GM19238 (cell line): ENCODE results near the gene INPP5D.

Experiments
- DNase-seq: peaks from one replicate; pipeline ENCODE4 v3.0.0; 2011; ENCODE audit warnings: low spot score; ENCODE audit not compliant: insufficient read length

Gene INPP5D

DNA sequence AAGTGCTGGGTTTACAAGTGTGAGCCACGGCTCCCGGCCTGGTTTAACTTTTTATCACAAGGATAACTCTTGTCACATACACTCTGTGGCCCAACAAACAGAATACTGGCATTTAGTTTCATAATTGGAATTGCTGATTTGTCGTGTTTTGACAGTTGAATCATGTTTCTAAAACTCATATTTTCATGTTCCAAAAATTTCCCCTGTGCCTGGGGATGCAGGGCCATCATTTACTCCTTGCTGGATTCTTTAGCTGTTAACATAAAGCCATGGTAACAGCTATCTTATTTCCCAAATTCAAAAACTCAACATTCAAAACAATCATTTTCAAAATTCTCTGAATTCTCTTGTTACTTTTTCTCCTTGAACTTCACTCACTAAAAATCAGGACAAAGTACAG lies 174.9 kb downstream of the INPP5D start:
- no peak for DNase-seq

DNA sequence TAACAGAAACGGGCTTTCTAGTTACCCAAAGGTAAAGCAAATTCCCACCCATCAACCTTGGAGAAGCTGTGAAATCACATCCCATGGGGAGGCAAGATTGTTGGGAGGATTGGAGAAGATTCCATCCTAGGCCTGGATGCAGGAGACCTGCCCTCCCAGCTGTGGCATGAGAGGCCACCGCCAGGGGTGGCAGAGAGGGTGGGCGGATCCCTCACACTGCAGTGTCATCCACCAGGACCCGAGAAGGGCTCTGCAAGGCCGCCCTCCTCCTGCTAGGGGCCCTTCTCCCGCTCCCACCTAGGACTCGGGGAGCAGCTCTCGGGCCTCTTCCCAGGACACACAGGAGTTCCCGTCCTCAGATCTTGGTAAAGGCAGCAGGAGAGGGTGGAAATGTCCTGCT lies 175.8 kb downstream of the INPP5D start:
- DNase-seq: no peak

- no peak for DNase-seq
These were observed 176.9 kb downstream of the INPP5D start for GRCh38 chr2:233236820-233237589.

DNA sequence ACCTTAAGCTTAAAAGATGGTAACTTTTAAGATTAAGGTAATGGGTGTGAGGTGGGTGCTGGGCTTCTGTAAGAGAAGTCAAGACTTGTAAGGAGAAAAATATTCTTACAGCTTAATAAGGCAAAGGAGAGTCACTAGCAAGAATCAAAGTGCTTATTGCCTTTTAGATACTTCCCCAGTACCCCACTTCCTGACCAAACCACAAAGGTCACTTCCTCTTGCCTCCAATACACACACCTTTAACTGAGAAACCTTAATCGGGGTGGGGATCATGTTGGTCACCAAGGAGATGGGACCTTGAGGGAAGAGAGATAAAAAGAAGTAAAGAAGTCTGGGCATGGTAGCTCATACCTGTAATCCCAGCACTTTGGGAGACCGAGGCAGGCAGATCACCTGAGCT lies 180.8 kb downstream of the INPP5D start:
- no peak for DNase-seq

DNA sequence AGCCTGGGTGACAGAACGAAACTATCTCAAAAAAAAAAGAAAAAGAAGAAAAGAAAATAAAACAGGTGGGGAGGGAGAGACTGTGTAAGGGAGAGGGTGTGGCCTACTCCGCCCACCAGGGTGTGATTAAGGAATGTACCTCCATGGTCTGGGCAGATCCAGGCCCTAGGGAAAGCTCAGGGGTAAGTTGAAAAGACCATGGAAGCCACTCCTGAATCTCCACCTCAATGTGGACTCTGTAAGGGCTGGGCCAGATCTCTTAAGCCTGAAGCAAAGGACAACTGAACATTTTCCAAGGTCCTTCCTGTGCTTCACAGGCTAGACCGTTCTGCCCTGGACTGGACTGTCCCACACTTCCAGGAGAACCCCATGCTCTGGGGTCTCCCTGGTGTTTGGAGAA lies 181.7 kb downstream of the INPP5D start:
- DNase-seq: no peak

GRCh38 chr2:233242231-233242927 lies 182.2 kb downstream of the INPP5D start:
- no peak for DNase-seq

DNA sequence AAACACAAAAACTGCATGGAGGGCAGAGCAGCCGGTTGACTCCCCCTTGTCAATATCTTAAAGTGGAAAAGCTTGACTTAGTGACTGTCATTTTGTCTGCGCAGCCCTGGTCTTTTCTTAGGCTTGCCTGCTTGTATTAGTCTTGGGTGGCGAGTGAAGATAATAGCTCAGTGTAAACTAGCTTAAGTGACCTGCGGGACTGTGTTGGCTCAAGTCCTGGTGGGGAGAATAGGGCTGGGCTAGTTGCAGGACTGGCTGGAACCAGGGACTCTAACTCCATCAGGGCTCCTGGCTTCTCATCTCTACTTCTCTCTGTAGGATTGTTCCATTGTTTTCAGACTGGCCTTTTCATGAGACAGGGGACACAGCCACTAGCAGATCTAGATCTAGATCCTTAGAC lies 183.2 kb downstream of the INPP5D start:
- DNase-seq: no peak

DNA sequence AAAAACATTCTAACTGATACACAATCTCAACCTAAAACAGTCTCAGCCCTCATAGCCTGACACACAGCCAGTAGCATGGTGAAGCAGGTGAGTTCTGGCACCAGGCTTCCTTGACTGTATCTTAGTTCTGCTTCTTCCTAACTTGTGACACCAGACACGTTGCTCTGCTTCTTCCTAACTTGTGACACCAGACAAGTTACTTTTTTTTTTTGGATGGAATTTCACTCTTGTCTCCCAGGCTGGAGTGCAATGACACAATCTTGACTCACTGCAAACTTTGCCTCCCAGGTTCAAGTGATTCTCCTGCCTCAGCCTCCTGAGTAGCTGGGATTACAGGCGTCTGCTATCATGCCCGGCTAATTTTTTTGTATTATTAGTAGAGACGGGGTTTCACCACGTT lies 184.7 kb downstream of the INPP5D start:
- DNase-seq: no peak

DNA sequence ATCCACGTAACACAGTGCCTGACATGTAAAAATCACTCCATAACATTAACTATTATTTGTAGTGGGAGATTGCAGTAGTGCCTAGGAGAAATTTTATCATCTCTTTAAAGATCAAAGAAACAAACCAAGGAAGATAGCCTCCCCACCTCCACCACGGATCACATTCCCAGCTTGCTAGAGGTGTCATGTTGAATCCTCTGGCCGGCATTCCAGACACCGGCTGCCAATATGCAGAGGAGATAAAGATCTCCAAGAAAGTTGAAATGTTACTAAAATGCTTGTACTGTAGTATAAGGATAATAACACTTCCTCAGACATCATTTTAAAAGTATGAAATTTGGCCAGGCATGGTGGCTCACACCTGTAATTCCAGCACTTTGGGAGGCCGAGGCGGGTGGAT lies 185.3 kb downstream of the INPP5D start:
- DNase-seq: no peak

- DNase-seq: no peak
These were observed 187.0 kb downstream of the INPP5D start for GRCh38 chr2:233247116-233247515.

DNA sequence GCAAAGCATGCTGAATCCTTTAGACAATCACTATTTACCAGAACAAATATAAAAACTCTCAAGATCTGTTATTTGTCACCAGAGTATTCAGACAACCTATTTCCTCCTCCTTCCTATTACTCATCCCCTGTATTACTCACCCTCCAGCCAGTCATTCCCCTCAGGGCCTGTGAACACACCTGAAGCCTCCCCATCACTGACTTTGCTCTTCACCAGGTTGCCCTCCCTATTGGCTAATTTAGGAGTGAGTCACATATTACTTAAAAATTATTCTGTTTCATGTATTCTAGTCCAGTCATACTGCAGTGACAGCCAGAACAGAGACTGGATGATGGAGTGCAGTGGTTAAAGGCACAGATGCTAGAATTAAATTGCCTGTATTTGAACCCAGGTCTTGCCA lies 187.6 kb downstream of the INPP5D start:
- DNase-seq: no peak

- no peak for DNase-seq
These were observed 188.9 kb downstream of the INPP5D start for GRCh38 chr2:233248999-233249398.

DNA sequence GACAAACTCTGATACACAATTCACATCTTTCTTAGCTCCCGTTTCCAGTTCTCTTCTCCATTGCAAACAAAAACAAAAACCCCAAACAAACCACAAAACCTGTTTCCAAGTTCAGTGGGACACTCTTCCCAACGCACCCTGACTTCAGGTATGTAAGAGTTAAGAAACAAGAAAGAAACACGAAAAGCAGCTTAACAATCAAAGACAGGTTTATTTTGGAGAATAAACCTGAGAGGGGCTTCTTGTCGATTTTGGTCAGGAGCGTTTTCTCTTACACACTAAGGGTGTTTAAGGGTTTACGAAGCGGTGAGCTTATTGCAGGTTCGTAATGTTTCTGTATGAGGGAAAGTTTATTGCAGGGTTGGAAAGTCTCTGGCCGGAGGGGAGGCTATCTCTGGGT lies 190.4 kb downstream of the INPP5D start:
- DNase-seq: no peak

- DNase-seq: no peak
These were observed 190.8 kb downstream of the INPP5D start for GRCh38 chr2:233250985-233251305.

GRCh38 chr2:233251306-233252116 lies 191.4 kb downstream of the INPP5D start, which contains the start of gene ATG16L1:
Gene ATG16L1 (plus strand): TSS chr2:233251673. CDS start chr2:233251828, 155 bp downstream.
- DNase-seq: peak; percentile 99

DNA sequence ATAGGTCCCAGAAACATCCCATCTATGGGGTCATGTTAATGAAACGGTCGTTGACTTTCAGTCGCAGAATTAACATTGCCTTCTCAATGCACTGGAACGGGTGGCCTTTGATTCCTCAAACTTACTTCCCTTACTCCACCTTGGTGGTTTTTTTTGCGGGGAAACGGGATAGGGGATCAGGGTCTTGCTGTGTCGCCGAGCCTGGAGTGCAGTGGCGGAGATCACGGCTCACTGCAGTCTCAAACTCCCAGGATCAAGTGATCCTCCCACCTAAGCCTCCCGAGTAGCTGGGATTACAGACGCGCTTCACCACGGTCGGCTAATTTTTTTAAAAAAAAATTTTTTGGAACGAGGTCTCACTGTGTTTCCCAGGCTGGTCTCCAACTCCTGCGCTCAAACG lies 192.1 kb downstream of the INPP5D start:
- no peak for DNase-seq

GRCh38 chr2:233255151-233255550 lies 195.0 kb downstream of the INPP5D start:
- no peak for DNase-seq

GRCh38 chr2:233256048-233256447 lies 195.9 kb downstream of the INPP5D start:
- DNase-seq: no peak
